HFF-Myc (cell line): ENCODE data around the gene KCNK2.

Source experiments
- DNase-seq: peaks from one replicate; pipeline ENCODE4 v3.0.0-alpha.2; 2011; ENCODE audit warnings: low read depth; ENCODE audit errors: extremely low read depth
- H3K4me3 ChIP-seq: replicated peaks from 2 replicates; pipeline ENCODE4 v1.5.1; 2011; ENCODE audit warnings: low read depth, mild to moderate bottlenecking, control low read depth, low read length
- CTCF ChIP-seq: IDR thresholded peaks from 2 replicates; pipeline ENCODE4 v1.5.1; 2012; ENCODE audit warnings: mild to moderate bottlenecking, low read depth, low read length, control low read depth; ENCODE audit errors: missing control alignments

The KCNK2 gene

DNA sequence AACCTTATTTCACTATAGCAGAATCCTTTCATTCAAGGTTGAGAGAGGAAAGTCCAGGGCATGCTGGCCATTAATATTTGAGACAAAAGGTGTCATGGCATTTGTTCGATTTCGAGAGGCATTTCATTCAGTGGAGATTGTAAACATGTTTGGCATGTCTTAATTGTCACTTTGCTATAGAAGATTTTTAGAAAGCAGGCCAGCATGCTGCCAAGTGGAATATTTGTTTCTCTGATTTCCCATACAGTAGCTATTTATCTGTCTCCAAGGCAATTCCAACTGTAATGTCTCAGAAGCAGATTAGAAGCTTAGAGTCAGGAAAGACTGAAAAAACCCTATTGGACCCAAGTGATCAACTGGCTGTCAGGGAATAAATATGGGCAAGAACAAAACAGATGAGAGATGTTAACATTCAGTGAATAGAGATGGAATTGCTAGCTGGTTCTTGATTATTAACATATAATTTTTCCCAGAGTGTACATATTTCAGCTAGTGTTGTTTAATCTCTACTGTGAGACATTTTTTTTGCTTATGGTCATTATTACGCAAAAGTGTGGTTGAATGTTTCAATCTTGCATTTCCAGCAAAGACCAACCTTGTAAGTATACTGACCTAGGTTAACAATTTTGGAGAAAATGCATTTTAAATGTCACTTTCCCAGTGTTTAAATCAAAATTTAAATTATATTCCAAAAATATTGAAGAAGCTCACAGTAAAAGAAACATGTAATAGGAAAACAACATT lies 174.6 kb downstream of the KCNK2 start:
- H3K4me3 ChIP-seq, result no peak overlapping the region
- no peak for TF ChIP-seq CTCF
- no peak for DNase-seq

- no peak overlapping the region for H3K4me3 ChIP-seq
- no peak for TF ChIP-seq CTCF
- DNase-seq, result no peak
Observed at GRCh38 chr1:215260711-215261110, 178.2 kb downstream of the KCNK2 start.

DNA sequence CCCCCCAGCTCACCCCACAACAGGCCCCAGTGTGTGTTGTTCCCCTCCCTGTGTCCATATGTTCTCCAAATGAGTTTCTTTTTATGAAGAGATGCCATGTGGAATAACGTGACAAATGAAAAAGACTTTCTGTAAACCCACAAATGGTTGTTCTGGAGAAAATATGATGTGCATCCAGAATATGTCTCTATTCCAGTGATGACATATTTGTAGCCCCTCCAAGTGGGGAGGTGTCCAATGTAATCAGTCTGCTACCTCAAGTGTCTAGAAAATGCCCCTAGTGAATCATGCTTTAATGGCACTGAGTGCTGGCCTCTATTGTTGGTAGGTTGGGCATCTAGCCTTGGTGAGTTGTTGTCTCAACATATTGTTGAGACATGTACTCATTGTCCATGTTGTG lies 179.6 kb downstream of the KCNK2 start:
- no peak overlapping the region for H3K4me3 ChIP-seq
- no peak for DNase-seq
- TF ChIP-seq CTCF, result no peak

- TF ChIP-seq CTCF, result no peak
- no peak overlapping the region for H3K4me3 ChIP-seq
- DNase-seq, result no peak
Observed at GRCh38 chr1:215263636-215264035, 181.1 kb downstream of the KCNK2 start.

DNA sequence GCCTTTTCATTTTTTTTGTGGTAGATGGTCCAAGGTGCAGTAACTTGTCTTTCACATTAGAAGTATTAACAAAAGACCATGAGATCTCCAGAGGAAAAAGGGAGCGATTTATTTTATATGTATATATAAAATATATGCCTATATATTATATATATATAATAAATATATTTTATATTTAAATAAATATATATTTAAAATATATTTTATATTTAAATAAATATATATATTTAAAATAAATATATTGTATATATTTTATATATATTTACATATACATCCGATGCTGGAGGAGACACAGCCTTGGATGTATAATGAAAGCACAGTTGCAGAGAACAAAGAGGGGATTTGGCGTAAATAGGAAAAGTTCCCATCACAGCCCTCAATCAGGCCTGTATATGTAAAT lies 182.1 kb downstream of the KCNK2 start:
- no peak for TF ChIP-seq CTCF
- DNase-seq, result no peak
- no peak overlapping the region for H3K4me3 ChIP-seq

DNA sequence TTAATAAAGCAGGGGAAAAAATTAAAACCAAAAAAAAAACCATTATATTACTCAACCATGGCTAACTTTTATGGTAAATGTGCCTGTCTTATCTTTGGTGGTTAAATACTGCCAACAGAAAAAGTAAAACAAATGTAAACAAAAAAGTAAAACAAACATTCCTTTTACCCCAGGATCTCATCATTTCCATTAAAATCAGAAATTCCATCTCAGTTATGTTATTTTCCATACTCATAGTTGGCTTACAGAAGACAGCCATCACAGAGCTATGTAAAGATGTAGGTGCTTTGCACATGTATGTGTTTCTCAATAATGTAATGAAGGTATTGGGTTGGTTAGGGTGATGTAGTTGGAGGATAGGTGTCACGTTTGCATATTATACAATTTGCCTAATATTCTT lies 185.0 kb downstream of the KCNK2 start:
- no peak for DNase-seq
- H3K4me3 ChIP-seq, result no peak overlapping the region
- no peak for TF ChIP-seq CTCF

GRCh38 chr1:215269955-215270354 lies 187.4 kb downstream of the KCNK2 start:
- DNase-seq, result no peak
- TF ChIP-seq CTCF, result no peak
- H3K4me3 ChIP-seq, result no peak overlapping the region
